Upper lobe of left lung (tissue), 4 donors: Measurements from ENCODE around the gene MICAL2.

Experiments used
- CTCF ChIP-seq, 6 experiments: fragments of 450-650 bp in 4 of 6; fragments of 200-600 bp in 2 of 6; sonication (generic) in 2 of 6; IDR thresholded peaks; one replicate each; pipeline ENCODE4 v1.5.1; 2016 to 2019; ENCODE audit warnings: antibody characterized with exemption in 6 of 6
- POLR2A ChIP-seq, 4 donors: fragments of 450-650 bp; IDR thresholded peaks; one replicate each; pipeline ENCODE4 v1.5.1; 2016 to 2017; ENCODE audit warnings: antibody characterized with exemption in 4 of 4, mild to moderate bottlenecking in 2 of 4
- POLR2AphosphoS5 ChIP-seq, 2 donors: sonication (generic); formaldehyde crosslinking; IDR thresholded peaks; one replicate each; pipeline ENCODE4 v1.5.1; 2017; ENCODE audit warnings: antibody characterized with exemption in 2 of 2

- TF ChIP-seq CTCF (IDR thresholded peaks at IDR 0.05) (peak in 1 of 6 experiments; percentile 11), POLR2A (IDR thresholded peaks at IDR 0.05) (no peak), POLR2AphosphoS5 (IDR thresholded peaks at IDR 0.05) (no peak)
These were observed 126.3 kb downstream of the MICAL2 start for GRCh38 chr11:12236744-12237101.
